GM18861 (cell line): ENCODE measurements around the gene B3GALT5.

ENCODE experiments used
- ATAC-seq: cut with Tn5 transposase; IDR thresholded peaks from one replicate; pipeline ENCODE4 v1.9.1; 2021; ENCODE audit not compliant: unreplicated experiment

B3GALT5 gene

DNA sequence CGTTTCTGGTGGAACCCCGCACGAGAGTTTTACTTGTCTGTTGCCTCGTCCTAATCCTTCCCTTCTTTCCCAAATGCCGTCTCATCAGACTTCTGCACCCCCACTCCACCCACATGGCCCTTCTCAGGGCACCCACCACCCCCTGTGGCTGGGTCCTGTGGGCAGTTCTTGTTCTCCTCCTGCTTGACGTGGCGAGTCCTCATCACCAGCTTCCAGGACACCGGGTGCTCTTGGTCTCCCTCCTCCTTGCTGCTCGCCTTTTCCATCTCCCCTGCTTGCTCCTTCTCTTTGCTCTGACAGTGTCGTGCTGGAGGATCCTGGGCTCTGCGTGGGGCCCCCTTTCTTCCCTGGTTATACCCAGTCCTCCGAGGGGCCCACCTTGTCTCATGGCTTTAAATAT, 51.8 kb downstream of the B3GALT5 start:
- no peak for ATAC-seq

DNA sequence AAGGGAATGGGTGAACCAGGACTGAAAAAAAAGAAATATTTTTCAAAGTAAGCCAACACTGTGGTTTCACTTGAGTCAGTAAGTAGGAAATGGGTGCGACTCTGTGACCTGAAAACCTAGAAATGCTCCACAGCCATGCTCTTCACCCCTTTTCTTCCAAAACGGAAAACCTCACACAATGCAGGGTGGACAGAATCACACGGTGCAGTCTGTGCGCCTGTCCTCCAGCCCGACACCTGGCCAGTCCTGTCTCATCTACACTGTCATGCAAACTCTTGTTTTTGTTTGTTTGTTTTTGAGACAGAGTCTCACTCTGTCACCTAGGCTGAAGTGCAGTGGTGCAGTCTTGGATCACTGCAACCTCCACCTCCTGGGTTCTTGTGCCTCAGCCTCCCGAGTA, 53.3 kb downstream of the B3GALT5 start:
- no peak for ATAC-seq

DNA sequence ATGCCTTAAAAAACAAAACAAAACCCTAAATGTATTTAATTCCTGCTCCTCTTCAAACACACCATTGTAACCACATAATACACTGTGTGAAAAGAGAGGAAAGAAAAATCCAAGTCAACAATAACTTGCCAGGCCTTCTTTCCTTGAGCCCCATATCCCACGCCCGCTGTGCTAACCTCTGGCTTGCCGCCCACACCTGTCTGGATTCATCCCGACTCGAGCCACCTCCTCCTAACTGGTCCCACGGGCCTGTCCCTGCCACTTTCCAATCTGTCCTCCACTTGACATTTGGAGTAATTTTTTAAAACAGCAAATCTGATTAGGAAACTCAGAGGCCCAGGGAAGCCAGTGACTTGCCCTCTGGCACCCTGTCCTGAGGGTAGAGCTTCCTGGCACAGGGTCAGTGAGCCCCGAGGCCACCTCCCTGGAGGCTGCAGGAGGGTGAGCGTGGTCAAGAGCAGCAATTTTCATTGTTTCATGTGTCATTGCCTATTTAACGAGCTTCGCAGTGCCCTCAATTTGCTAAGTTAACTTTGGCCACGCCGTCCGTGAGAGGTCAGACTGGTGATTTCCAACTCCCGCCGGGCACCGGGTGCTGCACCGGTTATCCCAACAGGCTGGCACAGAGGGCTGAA, 54.1 kb downstream of the B3GALT5 start:
- no peak for ATAC-seq

DNA sequence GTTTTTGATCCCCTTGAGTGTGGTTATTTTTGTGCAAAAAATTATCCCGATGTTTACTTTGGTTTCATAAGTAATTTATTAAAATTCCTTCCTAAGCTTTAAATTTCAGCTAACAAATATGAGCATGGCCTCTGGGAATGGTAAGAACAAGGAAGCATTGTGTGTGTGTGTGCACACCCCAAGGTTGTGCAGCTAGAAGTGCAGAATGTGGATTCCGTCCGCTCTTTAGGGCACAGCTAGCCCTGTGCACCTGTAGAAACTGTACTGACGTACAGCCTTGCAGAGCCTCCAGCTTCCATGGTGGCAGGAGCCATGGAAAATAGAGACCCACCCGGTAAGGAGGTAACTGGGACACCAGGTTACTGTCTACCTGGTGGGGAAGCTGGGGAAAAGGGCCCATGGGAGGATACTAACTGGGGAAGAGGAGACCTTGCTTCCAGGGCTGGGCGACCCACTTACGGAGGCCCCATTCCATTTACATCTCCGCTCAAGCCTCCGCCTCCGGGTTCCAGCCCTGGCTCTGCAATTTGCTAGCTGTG, 54.7 kb downstream of the B3GALT5 start:
- ATAC-seq, result no peak

DNA sequence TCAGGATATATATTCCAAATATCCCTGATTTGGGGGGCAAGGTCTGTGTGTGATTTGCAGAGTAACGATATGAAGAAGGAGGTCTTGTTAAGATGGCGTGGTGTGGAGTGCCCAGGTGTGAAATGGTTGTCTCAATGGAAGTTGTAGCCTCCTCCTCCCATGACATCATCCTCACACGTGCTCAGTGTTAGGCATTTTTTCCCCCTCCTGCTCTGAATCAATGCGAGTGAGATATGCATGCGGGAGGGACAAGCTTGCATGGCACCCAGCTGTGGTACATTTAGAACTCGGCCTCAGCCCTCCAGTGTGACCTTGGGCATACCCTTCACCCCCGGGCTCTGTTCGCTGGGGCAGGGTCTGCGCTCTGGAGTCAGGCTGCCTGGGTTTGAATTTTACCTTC, 55.6 kb downstream of the B3GALT5 start:
- ATAC-seq, result no peak

DNA sequence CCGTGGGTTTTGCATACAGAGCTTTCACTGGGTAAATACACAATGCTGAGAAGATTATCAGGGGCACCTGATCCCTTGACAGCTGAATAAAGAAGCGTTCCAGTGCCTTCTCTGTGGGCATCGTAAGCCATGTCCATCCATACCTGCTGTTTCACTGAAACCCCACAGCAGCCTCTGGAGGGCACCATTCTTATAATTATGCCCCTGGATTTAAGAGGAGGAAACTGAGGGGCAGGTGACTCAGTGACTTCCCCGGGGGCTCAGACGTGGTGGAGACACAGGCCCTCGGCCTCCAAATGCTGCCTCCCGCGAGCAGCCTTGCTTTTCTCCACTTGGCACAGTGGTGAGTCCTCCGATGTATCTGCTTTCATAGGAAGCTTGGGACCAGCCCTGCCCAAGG, 56.7 kb downstream of the B3GALT5 start:
- no peak for ATAC-seq

DNA sequence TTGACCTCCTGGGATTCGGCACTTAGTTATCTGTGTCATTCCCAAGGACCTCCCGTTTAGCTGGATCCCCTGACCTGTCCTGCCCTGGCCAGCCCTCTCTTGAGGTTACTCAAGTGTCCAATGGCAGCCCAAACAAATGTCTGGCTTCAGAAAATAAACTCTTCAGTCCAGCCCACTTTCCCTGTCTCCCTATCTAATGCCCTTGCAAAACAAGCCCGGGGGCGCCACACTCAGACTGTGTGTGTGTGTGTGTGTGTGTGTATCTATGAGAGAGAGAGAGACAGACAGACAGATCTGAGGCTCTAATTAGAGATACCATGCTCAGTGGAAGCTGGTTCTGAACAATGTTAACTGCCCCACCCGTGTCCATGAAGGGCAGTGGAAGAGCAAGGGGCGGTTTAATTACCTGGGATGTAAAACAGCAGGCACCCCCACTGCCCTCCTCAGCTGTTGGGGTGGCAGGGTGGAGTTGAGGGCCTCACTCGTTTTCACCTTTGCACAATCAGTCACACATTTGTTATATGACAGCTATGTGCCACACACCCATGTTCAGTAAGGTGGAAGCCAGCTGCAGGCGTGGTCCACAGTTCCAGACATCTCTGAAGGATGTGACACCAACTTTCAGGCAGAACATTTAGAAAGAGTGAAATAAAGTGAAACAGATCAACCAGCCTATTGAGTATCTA, 57.4 kb downstream of the B3GALT5 start:
- ATAC-seq, result no peak

DNA sequence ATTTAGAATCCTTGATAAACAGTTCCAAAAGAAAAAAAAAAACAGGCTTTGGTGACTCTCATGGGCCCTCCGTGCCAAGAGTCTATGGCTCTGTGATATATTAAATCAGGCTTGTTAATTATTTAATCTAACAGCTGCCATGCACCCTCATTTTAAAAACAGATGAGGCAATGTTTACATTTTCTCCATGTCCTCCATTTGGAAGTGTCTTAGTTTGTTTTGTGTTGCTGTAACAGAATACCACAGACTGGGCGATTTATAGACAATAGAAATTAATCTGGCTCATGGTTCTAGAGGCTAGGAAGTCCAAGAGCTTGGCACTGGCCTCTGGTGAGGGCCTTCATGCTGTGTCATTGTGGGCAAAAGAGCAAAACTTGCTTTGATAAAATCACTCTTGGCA, 58.0 kb downstream of the B3GALT5 start:
- no peak for ATAC-seq

DNA sequence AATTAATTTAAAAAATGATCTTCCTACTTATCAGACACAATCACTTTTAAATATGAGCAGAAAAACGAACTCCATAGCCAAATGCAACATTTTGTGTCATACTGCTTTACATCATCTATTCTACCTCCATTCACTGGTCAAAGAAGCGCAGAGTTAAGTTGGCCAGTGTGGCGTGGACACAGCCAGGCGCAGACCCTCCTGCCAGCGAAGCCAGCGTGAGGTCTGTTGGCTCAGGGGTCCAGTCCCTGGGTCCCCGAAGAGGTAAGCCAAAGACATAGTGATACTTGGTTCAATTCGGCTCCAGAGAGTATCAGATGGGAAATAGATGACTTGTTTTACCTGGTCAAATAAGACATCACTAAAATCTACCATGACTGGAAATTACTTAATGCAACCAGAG, 59.2 kb downstream of the B3GALT5 start:
- ATAC-seq, result no peak

DNA sequence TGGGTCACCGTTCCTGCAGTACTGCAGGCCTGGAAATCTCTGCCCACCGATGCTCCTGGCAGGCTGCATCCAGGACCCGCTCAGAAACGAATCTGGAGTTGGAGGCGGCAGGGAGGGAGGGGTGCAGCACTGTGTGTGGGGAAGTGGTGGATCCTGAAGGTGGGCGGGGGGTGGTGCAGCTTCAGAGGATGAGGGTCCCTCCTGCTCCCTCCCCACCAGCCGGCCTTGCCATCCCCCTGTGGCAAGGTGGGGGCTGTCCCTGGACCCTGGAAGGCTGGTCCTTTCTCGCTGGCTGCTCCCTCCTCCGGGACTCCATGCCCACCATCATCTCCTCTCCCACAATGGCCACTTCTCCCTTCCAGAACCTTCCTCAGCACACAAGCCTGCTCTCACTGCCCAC, 60.4 kb downstream of the B3GALT5 start:
- ATAC-seq, result no peak

DNA sequence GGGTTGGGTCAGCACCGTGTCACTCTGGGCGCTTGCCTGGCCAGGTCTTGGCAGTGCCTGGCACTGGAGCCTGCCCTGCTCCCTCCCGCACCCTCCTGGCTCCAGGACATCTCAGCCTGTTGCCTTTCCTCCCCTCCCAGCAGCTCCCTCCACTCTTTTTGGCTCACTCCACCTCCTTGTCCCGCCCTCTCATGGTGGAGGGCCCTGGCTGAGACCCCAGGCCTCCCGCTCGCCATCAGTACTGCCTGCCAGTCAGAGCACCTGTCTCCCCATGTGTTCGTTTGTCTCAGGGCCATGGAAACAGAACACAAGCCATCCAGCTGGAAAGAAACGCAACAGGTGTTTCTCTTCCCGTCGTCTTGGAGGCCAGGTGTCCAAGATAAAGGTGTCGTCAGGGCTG, 61.0 kb downstream of the B3GALT5 start:
- ATAC-seq, result no peak

DNA sequence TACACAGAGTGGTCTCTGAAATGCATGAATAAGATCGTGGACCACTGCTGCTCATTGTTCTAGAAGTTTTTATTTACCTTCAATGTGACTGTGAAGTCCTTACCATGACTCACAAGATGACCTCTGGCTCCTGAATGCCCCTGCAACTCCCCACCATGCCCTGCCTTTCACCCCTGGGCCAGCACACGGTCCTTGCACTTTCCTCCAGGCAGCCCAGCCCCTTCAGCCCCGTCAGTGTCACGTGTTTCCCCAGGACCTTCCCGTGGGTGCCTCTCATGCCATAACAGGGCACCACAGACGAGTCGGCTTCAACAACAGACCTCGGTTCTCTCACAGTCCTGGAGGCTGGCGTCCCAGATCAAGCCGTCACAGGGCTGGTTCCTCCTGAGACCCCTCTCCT, 62.1 kb downstream of the B3GALT5 start:
- ATAC-seq, result no peak

DNA sequence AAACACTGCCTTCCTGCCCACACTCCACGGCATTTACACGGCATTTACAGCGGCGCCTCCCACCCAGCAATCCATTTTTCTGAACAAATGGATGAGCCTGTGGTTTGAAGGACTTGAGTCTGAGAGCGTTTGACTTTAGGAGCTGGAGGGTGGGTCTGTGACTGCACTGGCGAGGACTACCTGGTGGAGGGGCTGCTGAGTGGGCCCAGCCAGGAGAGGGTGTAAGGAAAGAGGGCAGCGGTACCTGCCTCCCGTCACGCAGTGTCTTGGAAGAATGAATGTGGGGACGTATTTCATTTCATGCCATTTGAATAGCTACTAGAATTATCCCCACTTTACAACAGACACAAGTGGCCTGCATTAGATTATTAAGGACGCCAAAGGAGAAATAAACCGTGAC, 62.9 kb downstream of the B3GALT5 start:
- no peak for ATAC-seq

DNA sequence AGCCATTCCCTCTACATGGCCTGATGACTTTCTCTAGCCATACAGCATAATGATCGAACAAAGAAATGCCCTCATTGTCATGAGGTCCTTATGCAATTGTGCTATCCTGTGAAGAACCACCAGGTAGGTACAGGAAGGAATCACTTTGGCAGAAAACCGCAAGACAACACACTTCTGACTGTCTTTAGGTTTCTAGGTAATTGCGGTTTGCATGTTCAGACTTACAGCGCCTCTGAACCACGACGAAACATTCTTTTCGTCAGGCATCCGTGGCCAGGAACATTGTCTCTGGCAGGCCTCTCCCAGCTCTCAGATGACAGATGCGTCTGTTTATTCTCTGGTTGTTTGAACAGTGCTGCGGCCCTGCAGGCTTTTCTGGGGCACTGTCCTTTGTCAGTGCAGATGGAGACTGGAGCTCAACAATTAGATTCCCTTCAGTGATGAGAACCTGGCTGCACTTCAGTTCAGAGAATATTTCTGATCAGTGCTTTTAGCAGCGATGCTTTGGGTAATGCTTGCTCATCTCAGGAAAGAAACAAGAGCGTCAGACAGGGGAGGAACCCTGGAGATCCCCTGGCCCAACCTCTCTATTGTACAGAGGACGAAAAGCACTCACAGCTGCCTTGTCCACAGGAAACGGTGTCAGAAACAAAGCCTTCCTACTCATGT, 63.4 kb downstream of the B3GALT5 start:
- ATAC-seq, result no peak

DNA sequence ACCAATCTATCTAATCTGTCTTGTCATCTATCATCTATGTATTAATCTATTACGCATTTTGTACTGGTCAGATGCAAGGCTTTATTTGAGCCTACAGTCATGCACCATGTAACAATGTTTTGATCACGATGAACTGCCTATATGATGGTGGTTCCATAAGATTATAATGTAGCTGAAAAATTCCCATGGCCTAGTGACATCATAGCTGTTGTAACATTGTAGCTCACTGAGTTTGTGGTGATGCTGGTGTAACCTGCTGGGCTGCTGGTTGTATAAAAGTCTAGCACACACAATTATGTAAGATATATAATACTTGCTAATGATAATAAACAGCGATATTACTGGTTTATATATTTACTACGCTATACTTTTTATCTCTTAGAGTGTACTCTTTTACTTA, 67.5 kb downstream of the B3GALT5 start:
- ATAC-seq, result no peak

DNA sequence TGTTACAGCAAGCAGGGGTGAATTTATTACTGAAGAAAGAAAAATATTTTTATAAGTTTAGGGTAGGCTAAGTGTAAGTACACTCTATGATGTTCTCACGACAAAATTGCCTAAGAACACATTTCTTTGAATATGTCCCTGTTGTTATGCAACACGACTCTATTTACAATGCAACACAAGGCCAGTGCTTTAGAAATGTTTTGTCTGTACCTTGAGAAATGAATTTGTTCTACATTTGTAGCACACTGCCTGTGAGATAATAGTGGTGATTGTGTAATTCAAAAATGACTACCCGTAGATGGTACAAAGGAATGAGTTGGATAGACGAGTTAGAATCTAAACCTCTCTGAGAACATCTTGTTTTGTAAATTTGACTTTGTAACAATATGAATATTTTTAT, 68.5 kb downstream of the B3GALT5 start:
- no peak for ATAC-seq

DNA sequence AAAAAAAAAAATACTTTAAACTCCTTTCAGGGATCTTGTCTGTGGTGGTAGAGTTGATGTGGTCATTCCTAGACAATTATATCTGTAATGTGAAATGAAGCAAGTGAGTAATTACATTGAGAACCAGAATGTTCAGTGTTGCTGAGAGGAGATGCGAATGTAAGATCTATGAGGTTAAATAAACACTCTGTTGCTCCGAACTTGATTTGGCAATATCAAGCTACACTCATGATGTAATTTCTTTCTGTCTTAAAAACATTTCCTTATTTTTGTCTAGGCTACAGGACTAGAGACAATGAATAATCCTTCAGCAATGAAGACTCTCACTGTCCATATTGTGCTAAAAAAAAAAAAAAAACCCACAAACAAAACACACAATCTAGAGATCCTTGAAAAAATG, 69.1 kb downstream of the B3GALT5 start:
- ATAC-seq, result no peak

DNA sequence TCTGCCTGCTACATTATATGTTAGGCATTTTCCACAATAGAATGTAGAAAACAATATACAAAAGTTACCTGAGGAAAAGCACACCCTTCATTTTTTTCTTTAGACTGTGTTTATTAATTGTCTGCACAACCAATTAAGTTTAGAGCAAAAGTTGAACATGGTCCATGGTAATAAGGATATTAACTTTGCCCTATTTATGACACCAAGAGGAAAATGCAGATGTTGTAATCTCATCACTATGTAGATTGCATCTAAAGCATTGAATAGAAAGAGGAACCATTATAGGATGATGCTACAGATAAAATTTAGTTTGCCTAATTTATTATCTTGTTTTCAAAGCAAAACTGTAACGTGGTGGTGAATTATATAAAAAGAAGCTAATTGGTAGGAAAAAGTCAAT, 72.5 kb downstream of the B3GALT5 start:
- no peak for ATAC-seq

DNA sequence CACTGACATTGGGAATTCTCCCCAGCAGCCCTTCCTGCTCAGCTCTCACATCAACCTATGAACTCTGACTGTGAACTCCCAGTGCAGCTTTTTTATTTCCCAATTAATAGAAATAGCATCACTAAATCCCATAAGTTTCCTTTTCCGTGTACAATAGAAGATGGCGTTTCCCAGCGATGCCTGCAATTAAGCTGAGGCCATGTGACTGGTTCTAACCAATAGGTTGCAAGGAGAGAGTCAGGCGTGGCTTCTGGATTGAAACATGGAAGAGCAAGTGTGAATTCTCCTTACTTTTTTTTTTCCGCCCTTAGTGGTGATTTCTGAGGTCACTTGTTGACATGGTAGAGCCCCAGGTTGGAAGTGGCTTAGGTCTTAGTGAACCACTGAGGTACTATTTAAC, 73.3 kb downstream of the B3GALT5 start:
- no peak for ATAC-seq

DNA sequence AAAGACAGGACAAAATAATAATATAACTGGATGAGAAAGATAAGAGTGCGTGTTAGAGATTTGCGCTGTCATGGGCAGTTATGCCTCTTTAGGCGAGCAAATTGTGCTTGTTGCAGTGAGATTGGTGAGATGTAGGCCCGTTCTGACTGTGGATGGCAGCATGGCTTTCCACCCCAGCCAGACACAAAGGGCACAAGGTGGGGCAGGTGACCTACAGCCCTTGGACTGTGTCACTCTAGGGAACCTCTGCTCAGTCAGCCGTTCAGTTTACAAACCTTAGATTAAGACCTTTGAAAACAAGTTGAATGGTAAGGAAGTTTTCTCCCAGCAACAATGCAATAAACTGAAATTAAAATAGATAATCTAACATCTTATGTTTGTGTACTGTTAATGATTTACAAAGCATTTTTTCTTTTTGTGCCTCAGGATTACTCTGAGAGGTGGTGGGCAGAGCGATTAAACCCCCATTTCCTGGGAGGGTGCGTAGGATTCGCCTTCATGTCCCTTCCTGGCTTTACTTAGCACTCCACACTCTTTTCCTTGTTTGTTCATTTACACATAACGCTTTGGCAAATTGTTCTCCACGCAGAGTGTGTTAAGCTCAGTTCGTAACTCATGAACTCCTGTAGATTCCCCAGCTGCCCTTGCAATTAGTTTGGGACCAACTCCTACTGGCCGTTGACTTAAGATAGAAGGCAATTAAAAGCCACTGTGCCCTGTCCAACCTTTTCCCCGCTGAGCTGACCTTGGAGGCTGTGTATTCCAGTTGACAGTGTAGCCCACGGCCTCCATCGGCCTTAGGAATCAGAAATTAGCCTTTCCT, 74.1 kb downstream of the B3GALT5 start:
- no peak for ATAC-seq

DNA sequence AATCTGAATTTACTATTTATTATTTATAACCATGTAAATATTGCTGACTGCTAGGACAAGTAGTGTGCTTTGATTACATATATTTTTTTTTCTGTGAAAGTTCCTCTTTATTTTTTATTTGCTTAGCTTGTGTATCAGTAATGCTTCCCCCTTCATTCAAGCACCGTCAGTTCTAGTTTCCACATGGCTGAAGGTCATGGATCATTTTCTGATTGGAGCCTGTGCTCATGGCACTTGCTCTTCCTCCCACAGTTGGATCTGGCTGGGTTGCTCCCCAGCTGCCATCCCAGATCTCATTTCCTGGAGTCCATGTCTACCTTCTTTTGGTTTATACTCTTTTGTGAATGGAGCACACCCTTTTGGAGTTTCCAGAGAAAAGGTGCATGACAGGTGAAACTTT, 75.3 kb downstream of the B3GALT5 start:
- no peak for ATAC-seq
